ENCODE data around the gene KTN1.

Gene KTN1

DNA sequence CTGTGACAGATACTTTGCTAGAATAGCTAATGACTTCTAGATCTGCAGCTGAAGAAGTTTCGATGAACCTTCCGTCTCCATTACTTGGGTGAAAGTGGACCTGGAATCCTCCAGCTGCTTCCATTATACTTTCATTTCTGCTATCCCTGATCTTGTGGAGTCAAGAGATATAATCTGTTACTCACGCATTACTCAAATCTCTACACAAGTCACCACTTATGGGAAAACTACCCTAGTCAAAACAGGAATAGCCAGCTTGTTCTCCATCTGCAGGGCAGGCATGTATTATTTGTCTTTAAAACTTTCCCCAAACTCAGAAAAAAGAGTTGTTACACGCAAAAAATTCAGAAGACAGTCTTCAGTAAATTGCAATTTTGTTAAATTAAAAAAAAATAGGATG is 2.8 kb upstream of the KTN1 start:
- DNase-seq (ENCODE audit: low spot score): no peak

DNA sequence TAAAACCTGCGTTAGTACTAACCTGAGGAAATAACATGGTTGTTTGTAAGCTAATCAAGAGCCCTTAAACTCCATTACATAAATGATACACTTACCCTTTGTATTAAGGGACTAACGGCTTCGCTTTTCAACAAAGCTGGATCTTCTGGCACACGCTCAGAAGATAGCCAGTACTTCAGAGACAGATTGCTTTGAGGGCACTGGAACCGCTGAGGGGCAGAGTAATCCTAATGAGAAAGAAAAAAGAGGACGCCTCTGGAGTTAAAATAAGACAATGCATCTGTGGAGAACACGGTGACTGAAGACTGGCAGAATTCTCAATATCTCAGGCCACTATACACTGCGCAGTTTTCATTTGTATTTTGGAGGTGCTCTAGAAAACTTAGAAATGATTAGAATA is 1.5 kb upstream of the KTN1 start:
- no peak for DNase-seq (ENCODE audit: low spot score)

GRCh38 chr14:55580470-55581341 is 699 bp downstream of the KTN1 start:
- DNase-seq (ENCODE audit: low spot score): peak; percentile 40

GRCh38 chr14:55581342-55581771 is 1.4 kb downstream of the KTN1 start:
- DNase-seq (ENCODE audit: low spot score): no peak

DNA sequence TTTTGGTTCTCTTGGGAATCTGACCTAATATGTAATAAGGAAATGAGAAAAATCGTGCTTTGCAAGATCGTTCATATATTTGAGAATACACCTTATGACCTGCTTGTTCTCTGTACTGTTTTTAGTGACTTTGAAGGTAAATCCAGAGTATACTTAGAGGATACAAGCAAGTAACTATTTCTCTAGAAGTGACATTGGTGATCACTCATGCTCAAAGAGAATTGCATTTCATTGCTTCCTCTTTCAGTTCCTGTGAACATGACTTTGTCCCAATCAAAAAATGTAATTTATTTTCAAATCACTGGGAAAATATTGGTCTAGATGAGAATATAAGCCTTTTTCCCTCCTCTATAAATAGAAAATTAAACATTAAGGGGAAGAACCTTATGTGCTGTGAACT is 2.7 kb downstream of the KTN1 start:
- DNase-seq (ENCODE audit: low spot score): no peak

- DNase-seq (ENCODE audit: low spot score): no peak
These were observed 4.0 kb downstream of the KTN1 start for GRCh38 chr14:55583942-55584468.

GRCh38 chr14:55585854-55586253 is 5.8 kb downstream of the KTN1 start:
- DNase-seq (ENCODE audit: low spot score): no peak

GRCh38 chr14:55586411-55586810 is 6.4 kb downstream of the KTN1 start:
- no peak for DNase-seq (ENCODE audit: low spot score)

- DNase-seq (ENCODE audit: low spot score): no peak
These were observed 7.8 kb downstream of the KTN1 start for GRCh38 chr14:55587847-55588246.

DNA sequence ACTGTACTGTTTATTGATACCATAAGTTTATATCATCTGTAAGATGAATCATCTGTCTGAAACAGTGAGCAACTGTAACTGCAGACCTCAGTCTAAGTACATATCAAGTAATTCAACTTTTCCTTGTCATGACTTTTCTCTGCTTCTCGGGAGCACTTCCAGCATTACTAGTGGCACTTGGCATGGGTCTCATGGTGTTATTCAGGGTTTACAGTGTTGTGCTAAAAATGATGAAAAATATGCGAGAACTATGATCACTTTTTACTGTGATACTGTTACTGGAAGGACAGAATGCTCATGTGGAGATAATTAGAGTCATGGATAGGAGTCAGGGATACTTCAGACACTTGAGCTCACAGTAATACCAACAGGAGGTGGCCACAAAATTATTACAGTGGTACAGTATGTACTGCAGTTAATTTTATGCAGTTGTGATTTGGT is 8.3 kb downstream of the KTN1 start:
- DNase-seq (ENCODE audit: low spot score): no peak

GRCh38 chr14:55589171-55589570 is 9.2 kb downstream of the KTN1 start:
- no peak for DNase-seq (ENCODE audit: low spot score)

- DNase-seq (ENCODE audit: low spot score): no peak
These were observed 12.4 kb downstream of the KTN1 start for GRCh38 chr14:55592436-55592835.

DNA sequence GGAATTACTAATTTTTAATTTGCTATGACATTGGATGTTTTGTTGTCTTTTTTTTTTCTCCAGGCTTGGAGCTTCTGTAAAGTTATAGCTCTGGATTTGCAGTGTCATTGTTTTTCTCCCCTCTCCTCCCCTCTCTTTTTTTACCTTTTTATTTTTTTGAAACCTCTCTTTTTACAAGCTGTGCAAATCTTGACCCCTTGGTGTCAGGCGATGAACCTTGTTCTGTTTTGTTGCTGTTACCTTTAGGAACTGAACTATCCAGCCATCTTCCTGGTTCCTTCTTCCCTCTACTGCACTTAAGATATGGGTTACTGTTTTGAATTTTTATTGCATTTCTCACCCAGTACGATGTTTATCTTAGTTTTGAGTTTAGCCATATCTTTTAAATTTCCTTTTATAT is 13.7 kb downstream of the KTN1 start:
- DNase-seq (ENCODE audit: low spot score): no peak

- no peak for DNase-seq (ENCODE audit: low spot score)
These were observed 19.4 kb downstream of the KTN1 start for GRCh38 chr14:55599250-55599879.

DNA sequence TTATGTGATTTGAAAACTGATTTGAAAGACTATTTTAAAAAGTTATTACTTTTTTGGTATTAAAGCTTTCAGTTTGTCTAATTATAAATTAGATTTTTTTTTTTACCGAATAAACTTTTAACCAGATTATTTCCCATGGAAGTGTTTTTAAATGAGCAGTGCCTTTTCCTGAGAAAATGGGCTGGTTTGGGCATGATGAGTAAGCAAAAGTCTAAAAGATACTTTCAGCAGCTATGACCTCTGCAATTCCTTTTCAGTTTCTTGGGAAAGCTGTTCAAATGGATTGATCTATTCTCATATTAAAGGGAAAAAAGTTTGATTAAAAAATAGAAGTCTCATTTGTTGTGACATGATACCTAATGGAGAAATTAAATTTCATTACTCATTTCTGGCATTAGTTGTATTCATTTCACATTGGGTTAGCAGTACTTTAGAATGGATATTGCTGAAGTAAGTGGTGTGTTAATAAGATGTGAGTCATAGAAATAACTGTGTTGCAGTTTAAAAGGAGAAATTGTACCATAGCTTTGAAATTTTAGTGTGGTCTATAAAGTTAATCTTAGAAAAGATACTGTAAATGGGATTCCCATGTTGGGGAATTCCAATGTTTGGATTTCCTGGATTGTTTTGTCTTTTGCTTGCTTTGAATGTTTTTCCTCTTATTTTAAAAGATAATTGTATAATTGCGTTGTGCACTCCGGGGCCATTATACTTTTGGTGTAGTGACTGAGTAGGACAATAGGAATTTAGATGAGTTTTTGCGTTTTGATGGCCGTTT is 21.0 kb downstream of the KTN1 start:
- DNase-seq (ENCODE audit: low spot score): peak; percentile 17

DNA sequence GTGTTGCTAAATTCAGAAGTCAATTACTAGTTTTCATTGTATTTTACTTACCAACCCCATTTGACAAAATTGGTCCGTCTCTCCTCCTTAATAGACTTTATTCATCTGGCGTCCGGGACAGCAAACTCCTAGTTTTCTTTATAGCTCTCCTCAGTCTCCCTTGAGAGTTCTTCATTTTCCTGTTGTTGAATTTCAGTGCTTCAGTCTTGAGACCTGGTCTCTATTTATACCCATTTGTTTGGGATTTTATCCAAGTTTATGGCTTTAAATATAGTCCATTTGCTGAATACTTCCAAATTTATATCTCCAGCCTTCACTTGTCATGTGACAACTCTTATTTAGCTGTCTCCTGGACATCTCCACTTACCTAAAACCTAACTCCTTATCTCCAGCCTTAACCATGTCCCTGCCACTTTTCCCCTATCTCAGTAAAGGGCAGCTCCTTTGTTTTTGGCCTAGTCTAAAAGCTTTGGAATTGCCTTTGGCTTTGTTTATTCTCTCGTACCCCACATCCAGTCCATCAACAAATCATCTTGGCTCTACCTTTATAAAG is 23.5 kb downstream of the KTN1 start:
- no peak for DNase-seq (ENCODE audit: low spot score)

DNA sequence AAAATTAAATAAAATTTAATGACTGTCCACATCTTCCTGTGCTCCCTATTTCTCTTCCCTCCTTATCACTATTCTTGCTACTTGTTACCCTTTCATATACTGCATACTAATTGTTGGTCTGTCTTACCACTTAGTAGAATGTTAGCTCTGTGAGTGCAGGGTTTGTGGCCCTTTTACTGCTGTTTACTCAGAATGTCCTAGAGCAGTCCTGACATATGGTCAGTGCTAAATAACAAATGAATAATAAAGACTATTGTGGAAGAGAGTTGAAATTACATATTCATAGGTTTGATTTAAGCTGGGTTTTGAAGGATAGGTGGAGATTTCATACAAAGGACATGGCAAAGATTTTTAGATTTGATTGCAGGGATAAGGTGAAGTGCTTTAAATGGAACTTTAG is 24.5 kb downstream of the KTN1 start:
- no peak for DNase-seq (ENCODE audit: low spot score)

DNA sequence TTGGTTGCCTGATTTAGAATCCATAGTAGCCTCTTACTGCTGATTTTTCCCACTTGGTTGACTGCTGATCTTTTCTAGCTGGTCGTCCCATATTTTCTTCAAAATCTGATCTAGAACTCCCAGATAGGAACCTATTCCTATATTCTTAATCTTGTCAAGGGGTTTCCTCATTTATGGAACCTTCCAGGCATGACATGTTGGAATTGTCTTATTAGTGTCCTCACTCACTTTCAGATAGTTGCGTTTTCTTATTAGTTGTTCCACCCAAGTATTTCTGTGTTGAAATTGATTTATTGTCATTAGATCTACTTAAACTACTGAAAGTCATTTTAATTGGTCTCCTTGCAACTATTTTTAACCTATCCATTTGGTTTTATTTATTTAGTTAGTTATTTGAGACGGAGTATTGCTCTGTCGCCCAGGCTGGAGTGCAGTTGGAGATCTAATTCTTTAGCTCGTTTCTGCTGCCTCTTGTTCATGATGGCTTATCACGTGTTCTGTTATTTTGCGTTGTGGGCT is 25.0 kb downstream of the KTN1 start:
- DNase-seq (ENCODE audit: low spot score): no peak

- DNase-seq (ENCODE audit: low spot score): no peak
These were observed 25.8 kb downstream of the KTN1 start for GRCh38 chr14:55605793-55606192.

DNA sequence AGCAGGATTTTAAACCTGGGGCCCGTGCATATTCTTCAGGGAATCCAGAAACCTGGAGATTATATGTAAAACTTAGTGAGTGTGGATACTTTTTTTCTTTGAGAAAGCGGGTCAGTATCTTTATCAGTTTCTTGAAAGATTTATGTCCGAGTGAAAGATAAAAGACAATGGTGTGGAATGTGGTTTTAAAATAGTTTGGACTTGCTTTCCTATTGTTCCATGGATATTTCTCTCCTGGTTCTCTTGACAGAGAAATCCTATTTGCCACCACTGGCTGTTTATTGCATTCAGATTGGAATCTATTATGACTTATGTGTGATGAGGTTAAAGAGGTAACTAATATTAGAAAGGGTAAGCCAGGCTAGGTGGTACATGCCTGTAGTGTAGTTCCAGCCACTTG is 27.4 kb downstream of the KTN1 start:
- DNase-seq (ENCODE audit: low spot score): no peak

DNA sequence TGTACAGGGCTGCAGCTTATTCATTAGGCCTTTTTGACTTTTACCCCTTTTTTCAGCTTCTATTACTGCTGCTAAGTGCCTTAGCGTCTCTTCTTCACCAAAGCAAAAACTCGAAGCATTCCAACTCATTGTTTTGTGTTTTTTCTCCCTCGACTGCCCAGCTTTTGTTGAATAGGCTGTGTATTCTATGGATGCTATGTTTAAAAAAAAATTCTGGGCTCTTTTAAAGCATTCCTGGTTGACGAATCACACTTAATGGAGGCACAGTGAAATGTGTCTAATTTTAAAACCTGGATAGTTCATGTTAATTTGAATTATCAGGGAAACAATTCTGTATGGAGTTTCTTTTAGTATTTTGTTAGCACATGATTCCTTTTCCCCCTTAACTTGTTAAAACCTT is 29.7 kb downstream of the KTN1 start:
- DNase-seq (ENCODE audit: low spot score): no peak
